MM.1S (cell line): ENCODE measurements around the gene TNFSF13B.
"Not testable (repeated sequence)": the region's sequence is repeated elsewhere in the genome, so short reads cannot be mapped to it uniquely, and the experiment has no call there.

Source experiments
- DNase-seq: peaks from one replicate; pipeline ENCODE4 v3.0.0-alpha.2; 2015
- H2AFZ ChIP-seq: fragments of 300-600 bp; sonication (generic); 2 replicates; pipeline ENCODE4 v1.6.0; 2016; ENCODE audit warnings: antibody characterized with exemption, low read length
- H3F3A ChIP-seq: fragments of 300-600 bp; sonication (generic); 2 replicates; pipeline ENCODE4 v1.6.1; 2016; ENCODE audit warnings: mild to moderate bottlenecking, antibody characterized with exemption, low read length, moderate library complexity, mixed read lengths; ENCODE audit not compliant: insufficient read depth
- H3K27ac ChIP-seq: fragments of 300-600 bp; sonication (generic); 2 replicates; pipeline ENCODE4 v1.5.1; 2016; ENCODE audit warnings: mild to moderate bottlenecking, low read length
- H3K27me3 ChIP-seq: fragments of 300-600 bp; sonication (generic); replicated peaks from 2 replicates; pipeline ENCODE4 v1.6.0; 2016; ENCODE audit warnings: low read length; ENCODE audit not compliant: insufficient read depth
- H3K36me3 ChIP-seq: fragments of 300-600 bp; sonication (generic); replicated peaks from 2 replicates; pipeline ENCODE4 v1.6.1; 2016; ENCODE audit warnings: mild to moderate bottlenecking, low read length, mixed read lengths; ENCODE audit not compliant: insufficient read depth
- H3K4me1 ChIP-seq: fragments of 300-600 bp; sonication (generic); 2 replicates; pipeline ENCODE4 v1.6.1; 2016; ENCODE audit warnings: low read length, mixed read lengths
- H3K4me2 ChIP-seq: fragments of 300-600 bp; sonication (generic); 2 replicates; pipeline ENCODE4 v1.6.0; 2016; ENCODE audit warnings: low read depth, low read length
- H3K4me3 ChIP-seq: fragments of 300-600 bp; sonication (generic); 2 replicates; pipeline ENCODE4 v1.5.1; 2016; ENCODE audit warnings: low read length, mixed read lengths
- H3K79me2 ChIP-seq: fragments of 300-600 bp; sonication (generic); 2 replicates; pipeline ENCODE4 v1.6.1; 2016; ENCODE audit warnings: mixed run types, low read length, mixed read lengths
- H3K9ac ChIP-seq: fragments of 300-600 bp; sonication (generic); 2 replicates; pipeline ENCODE4 v1.6.1; 2016; ENCODE audit warnings: low read length, mixed read lengths
- H3K9me2 ChIP-seq: fragments of 300-600 bp; sonication (generic); replicated peaks from 2 replicates; pipeline ENCODE4 v1.6.1; 2016; ENCODE audit warnings: mild to moderate bottlenecking, low read length, mixed read lengths; ENCODE audit not compliant: insufficient read depth
- H3K9me3 ChIP-seq: fragments of 300-600 bp; sonication (generic); replicated peaks from 2 replicates; pipeline ENCODE4 v1.6.1; 2016; ENCODE audit warnings: mild to moderate bottlenecking, low read length, mixed read lengths; ENCODE audit not compliant: insufficient read depth
- H4K20me1 ChIP-seq: fragments of 300-600 bp; sonication (generic); 2 replicates; pipeline ENCODE4 v1.6.1; 2016; ENCODE audit warnings: mild to moderate bottlenecking, low read length, moderate library complexity, mixed read lengths; ENCODE audit not compliant: insufficient read depth
- CTCF ChIP-seq: fragments of 300-600 bp; sonication (generic); IDR thresholded peaks from 2 replicates; pipeline ENCODE4 v1.5.1; 2016; ENCODE audit warnings: antibody characterized with exemption, low read length, mixed read lengths
- EZH2 ChIP-seq: fragments of 300-600 bp; sonication (generic); optimal IDR thresholded peaks from 2 replicates; pipeline ENCODE3; 2017; ENCODE audit warnings: low read depth, mild to moderate bottlenecking, antibody characterized with exemption, low read length, mixed read lengths
- EZH2phosphoT487 ChIP-seq: fragments of 300-600 bp; sonication (generic); IDR thresholded peaks from 2 replicates; pipeline ENCODE4 v1.6.1; 2018; ENCODE audit warnings: antibody characterized with exemption, low read length

The TNFSF13B gene

DNA sequence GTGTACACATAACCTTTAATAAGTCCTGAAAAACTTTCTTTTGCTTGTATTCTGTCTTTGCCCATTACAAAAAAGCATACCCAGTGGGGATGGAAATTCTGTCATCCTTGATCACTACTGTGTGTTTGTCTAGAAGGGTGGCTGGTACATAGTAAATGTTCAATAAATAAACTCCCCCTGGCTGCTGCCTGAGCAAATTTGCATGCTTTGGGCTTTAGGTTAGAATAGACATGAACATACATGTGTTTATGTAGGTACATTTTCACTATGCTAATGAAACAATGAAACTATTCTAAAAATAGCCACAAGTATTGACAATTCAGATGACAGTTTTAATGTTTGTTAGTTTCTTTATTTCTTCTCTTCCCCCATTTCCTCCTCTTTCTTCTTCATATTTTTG lies 36.1 kb downstream of the TNFSF13B start:
- no peaks in the 10 kb centered on the region for H3F3A ChIP-seq
- no peak overlapping the region for H3K4me3 ChIP-seq
- no peaks in the 10 kb centered on the region for H3K9me3 ChIP-seq
- H3K4me2 ChIP-seq = no peak overlapping the region
- no peak overlapping the region for H3K27ac ChIP-seq
- no peak for TF ChIP-seq EZH2
- TF ChIP-seq EZH2phosphoT487 = no peak
- TF ChIP-seq CTCF = no peak
- no peak for DNase-seq
- H3K4me1 ChIP-seq = peaks cover 6% of the 10 kb centered on the region; the same call in 1 of the 2 replicates
- H3K9ac ChIP-seq = no peak overlapping the region
- H4K20me1 ChIP-seq = no peaks in the 10 kb centered on the region
- H3K36me3 ChIP-seq = no peaks in the 10 kb centered on the region
- no peaks in the 10 kb centered on the region for H3K79me2 ChIP-seq
- no peaks in the 10 kb centered on the region for H3K27me3 ChIP-seq
- H3K9me2 ChIP-seq = no peaks in the 10 kb centered on the region
- H2AFZ ChIP-seq = no peak overlapping the region

DNA sequence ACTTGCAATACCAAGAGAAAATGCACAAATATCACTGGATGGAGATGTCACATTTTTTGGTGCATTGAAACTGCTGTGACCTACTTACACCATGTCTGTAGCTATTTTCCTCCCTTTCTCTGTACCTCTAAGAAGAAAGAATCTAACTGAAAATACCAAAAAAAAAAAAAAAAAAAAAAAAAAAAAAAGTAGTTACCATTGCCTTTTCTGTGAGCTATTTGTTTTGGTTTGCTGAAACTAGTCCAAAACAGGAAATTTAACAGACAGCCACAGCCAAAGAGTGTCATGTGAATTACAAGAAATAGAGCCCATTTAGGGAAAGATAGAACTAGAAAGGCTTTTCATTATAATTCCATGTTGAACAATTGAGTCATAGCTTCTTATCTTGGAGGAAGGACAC lies 37.3 kb downstream of the TNFSF13B start:
- H3K4me3 ChIP-seq = no peak overlapping the region
- no peak overlapping the region for H3K9ac ChIP-seq
- no peaks in the 10 kb centered on the region for H3F3A ChIP-seq
- TF ChIP-seq EZH2phosphoT487 (no peak), EZH2 (no peak), CTCF (no peak)
- no peaks in the 10 kb centered on the region for H3K36me3 ChIP-seq
- H3K4me1 ChIP-seq = peaks cover 6% of the 10 kb centered on the region; the same call in 1 of the 2 replicates
- H3K4me2 ChIP-seq = no peak overlapping the region
- H2AFZ ChIP-seq = no peak overlapping the region
- H3K9me3 ChIP-seq = no peaks in the 10 kb centered on the region
- no peaks in the 10 kb centered on the region for H4K20me1 ChIP-seq
- H3K27me3 ChIP-seq = no peaks in the 10 kb centered on the region
- H3K27ac ChIP-seq = no peak overlapping the region
- no peaks in the 10 kb centered on the region for H3K79me2 ChIP-seq
- no peaks in the 10 kb centered on the region for H3K9me2 ChIP-seq
- no peak for DNase-seq

- not testable (repeated sequence) for H3K9me2 ChIP-seq, H3K9ac ChIP-seq, H3K79me2 ChIP-seq, H3K4me3 ChIP-seq, H3K4me1 ChIP-seq, H3K9me3 ChIP-seq, H3K27me3 ChIP-seq, H3K36me3 ChIP-seq, H3K4me2 ChIP-seq, DNase-seq, H2AFZ ChIP-seq, H3F3A ChIP-seq, H4K20me1 ChIP-seq, H3K27ac ChIP-seq
These were observed 42.1 kb downstream of the TNFSF13B start for GRCh38 chr13:108311596-108311995.

GRCh38 chr13:108313382-108313781 lies 43.9 kb downstream of the TNFSF13B start:
- Histone ChIP-seq H3K9ac (no peak overlapping the region), H3K4me1 (no peaks in the 10 kb centered on the region), H3K36me3 (no peaks in the 10 kb centered on the region), H3K9me3 (no peaks in the 10 kb centered on the region), H3F3A (no peaks in the 10 kb centered on the region), H3K9me2 (no peaks in the 10 kb centered on the region), H3K79me2 (no peaks in the 10 kb centered on the region), H3K4me2 (no peak overlapping the region), H3K27ac (no peak overlapping the region), H4K20me1 (no peaks in the 10 kb centered on the region), H3K4me3 (no peak overlapping the region), H2AFZ (no peak overlapping the region), H3K27me3 (no peaks in the 10 kb centered on the region)
- DNase-seq = no peak
- no peak for TF ChIP-seq EZH2phosphoT487
- TF ChIP-seq CTCF = no peak
- TF ChIP-seq EZH2 = no peak
